Activated CD8-positive, alpha-beta T cell treated with anti-CD3 and anti-CD28 coated beads for 36 hours (primary cell): Measurements from ENCODE around the gene SELENOV. TPM values are rescaled to one million over a fixed set of nuclear protein-coding genes. Genes with fewer than 3 reads are reported as not detected.

Experiments used
- ATAC-seq: fragments of 200-7000 bp; cut with Tn5 transposase; one replicate; pipeline ENCODE4 v1.10.0; 2021; ENCODE audit warnings: mild to moderate bottlenecking, moderate library complexity
- CTCF ChIA-PET: fragments of 350-600 bp; sonication (Branson Sonifier 250); formaldehyde crosslinking; loops from one replicate; lab custom pipeline; 2021; ENCODE audit warnings: antibody characterized with exemption; lab: Charles Lee
- POLR2A ChIA-PET: fragments of 350-600 bp; sonication (Branson Sonifier 250); formaldehyde crosslinking; loops from one replicate; lab custom pipeline; 2021; ENCODE audit warnings: antibody characterized with exemption; lab: Charles Lee
- DNase-seq: peaks from one replicate; pipeline ENCODE4 v3.0.0-alpha.2; 2020
- H3K27ac Mint-ChIP-seq: one replicate; pipeline ENCODE4 v1.8.0; 2021; ENCODE audit warnings: mild to moderate bottlenecking, mixed read lengths
- H3K27me3 Mint-ChIP-seq: one replicate; pipeline ENCODE4 v1.8.0; 2021; ENCODE audit warnings: mixed read lengths
- H3K36me3 Mint-ChIP-seq: one replicate; pipeline ENCODE4 v1.8.0; 2021; ENCODE audit warnings: low read depth, mixed read lengths
- H3K4me1 Mint-ChIP-seq: one replicate; pipeline ENCODE4 v1.8.0; 2021; ENCODE audit warnings: low read depth, mixed read lengths
- H3K4me3 Mint-ChIP-seq: one replicate; pipeline ENCODE4 v1.8.0; 2021; ENCODE audit warnings: mild to moderate bottlenecking, moderate library complexity, mixed read lengths
- H3K9me3 Mint-ChIP-seq: one replicate; pipeline ENCODE4 v1.8.0; 2021; ENCODE audit warnings: mixed read lengths
- intact Hi-C: fragments of 100-400 bp; cut with micrococcal nuclease; formaldehyde crosslinking; loops from one replicate; pipeline ENCODE4 v1.10.0; 2022
- total RNA-seq, 2 experiments: library from RNA; stranded (reverse); gene quantifications; one replicate each; pipeline ENCODE4 v1.2.3, GENCODE V29; 2021
- TF ChIP-seq, protein P1 (sequence below): fragments of 200-600 bp; IDR thresholded peaks from one replicate; pipeline ENCODE4 v1.8.0; 2022; ENCODE audit warnings: antibody characterized with exemption, mild to moderate bottlenecking

Gene SELENOV
- total RNA-seq, 2 experiments from 2014 or later = not detected

DNA sequence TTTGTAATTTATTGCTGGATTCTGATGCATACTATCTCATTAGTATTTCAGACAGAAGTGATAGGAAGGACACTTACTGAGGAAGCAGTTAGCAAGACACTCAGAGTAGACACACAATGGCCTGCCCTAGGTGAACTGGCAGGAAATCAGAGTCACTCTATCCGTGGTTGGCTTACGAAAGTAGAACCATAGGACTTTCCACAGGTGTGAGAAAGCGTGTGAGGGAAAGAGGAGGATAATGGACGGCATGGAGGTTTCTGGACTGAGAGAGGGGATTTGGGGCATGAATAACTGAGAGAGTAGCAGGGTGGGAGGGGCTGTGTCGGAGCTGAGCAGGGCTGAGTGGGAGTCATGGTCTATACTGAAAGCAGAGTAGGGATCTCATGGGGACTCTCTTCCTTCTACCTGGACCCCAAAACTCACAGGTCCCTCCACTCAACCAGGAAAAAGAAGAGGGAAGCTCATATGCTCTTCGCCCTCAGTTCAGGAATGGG lies 43.7 kb downstream of the SELENOV start:
- ChIA-PET CTCF (interaction anchor here (1.3 kb wide), 1 partner anchor 118 kb away, joined by 3 read pairs; no protein-coding TSS in a partner anchor), POLR2A (no interaction called here)
- peak; percentile 69 for ATAC-seq
- TF ChIP-seq, protein P1, sequence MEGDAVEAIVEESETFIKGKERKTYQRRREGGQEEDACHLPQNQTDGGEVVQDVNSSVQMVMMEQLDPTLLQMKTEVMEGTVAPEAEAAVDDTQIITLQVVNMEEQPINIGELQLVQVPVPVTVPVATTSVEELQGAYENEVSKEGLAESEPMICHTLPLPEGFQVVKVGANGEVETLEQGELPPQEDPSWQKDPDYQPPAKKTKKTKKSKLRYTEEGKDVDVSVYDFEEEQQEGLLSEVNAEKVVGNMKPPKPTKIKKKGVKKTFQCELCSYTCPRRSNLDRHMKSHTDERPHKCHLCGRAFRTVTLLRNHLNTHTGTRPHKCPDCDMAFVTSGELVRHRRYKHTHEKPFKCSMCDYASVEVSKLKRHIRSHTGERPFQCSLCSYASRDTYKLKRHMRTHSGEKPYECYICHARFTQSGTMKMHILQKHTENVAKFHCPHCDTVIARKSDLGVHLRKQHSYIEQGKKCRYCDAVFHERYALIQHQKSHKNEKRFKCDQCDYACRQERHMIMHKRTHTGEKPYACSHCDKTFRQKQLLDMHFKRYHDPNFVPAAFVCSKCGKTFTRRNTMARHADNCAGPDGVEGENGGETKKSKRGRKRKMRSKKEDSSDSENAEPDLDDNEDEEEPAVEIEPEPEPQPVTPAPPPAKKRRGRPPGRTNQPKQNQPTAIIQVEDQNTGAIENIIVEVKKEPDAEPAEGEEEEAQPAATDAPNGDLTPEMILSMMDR = no peak
- peaks cover 18% of the 10 kb centered on the region for H3K4me1 Mint-ChIP-seq
- intact Hi-C loops = loop anchor here (10.0 kb wide), 1 partner anchor 206 kb away; no protein-coding TSS in a partner anchor
- no peaks in the 10 kb centered on the region for H3K27me3 Mint-ChIP-seq
- no peaks in the 10 kb centered on the region for H3K9me3 Mint-ChIP-seq
- no peaks in the 10 kb centered on the region for H3K36me3 Mint-ChIP-seq
- peak overlapping the region; percentile 46 for H3K4me3 Mint-ChIP-seq
- no peak for DNase-seq
- H3K27ac Mint-ChIP-seq = peak overlapping the region; percentile 85

DNA sequence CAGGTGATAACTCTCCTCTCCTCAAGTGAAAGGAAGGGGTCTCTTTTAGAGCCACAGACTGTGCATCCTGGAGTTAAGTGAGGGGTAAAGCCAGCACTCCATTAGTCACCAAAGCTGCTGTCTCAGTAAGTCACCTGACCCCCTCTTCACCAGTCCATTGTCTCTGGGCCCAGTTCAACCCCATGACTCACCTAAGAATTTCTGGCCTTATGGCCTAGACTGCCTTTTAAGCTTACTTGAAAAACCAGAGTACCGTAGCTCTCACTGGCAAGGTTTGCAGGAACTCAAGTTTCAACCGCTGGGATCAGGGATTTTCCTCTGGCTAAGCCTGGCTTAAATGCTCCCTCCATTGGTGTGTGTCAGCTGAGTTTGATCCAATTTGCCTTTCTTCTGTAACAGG lies 48.5 kb downstream of the SELENOV start:
- H3K36me3 Mint-ChIP-seq = no peaks in the 10 kb centered on the region
- intact Hi-C loops = no loop called here
- H3K27me3 Mint-ChIP-seq = peaks cover 4% of the 10 kb centered on the region
- no peak for ATAC-seq
- no peak for DNase-seq
- TF ChIP-seq, protein P1 = no peak
- H3K27ac Mint-ChIP-seq = no peak overlapping the region
- no peaks in the 10 kb centered on the region for H3K9me3 Mint-ChIP-seq
- H3K4me1 Mint-ChIP-seq = peaks cover 8% of the 10 kb centered on the region
- no peak overlapping the region for H3K4me3 Mint-ChIP-seq
- POLR2A ChIA-PET = no interaction called here
- CTCF ChIA-PET = interaction anchor here (3.4 kb wide), 1 partner anchor 12 kb away, joined by 17 read pairs; no protein-coding TSS in a partner anchor

DNA sequence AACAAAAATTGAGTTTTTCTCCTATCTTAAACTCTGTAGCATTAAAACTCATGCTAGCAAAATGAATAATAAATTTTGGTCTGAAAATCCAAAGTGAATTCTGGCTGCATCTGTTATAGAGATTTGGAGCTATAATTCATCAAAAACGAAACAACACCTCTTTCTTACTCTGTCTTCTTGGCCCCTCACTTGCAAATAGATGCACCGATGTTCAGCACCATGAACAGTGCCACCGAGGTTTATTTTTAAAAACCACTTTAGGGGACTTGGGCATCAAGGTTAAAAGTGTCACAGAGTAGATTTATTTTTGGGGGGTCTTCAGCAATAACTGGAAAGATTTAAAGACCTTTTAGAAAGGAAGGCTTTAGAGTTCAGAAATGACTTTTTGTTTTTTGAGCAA lies 51.1 kb downstream of the SELENOV start:
- no peaks in the 10 kb centered on the region for H3K9me3 Mint-ChIP-seq
- intact Hi-C loops = no loop called here
- H3K4me1 Mint-ChIP-seq = no peaks in the 10 kb centered on the region
- no peaks in the 10 kb centered on the region for H3K36me3 Mint-ChIP-seq
- H3K27ac Mint-ChIP-seq = no peak overlapping the region
- no peak overlapping the region for H3K4me3 Mint-ChIP-seq
- TF ChIP-seq, protein P1 = no peak
- DNase-seq (no peak), ATAC-seq (no peak)
- ChIA-PET CTCF (no interaction called here), POLR2A (no interaction called here)
- peaks cover 14% of the 10 kb centered on the region for H3K27me3 Mint-ChIP-seq

DNA sequence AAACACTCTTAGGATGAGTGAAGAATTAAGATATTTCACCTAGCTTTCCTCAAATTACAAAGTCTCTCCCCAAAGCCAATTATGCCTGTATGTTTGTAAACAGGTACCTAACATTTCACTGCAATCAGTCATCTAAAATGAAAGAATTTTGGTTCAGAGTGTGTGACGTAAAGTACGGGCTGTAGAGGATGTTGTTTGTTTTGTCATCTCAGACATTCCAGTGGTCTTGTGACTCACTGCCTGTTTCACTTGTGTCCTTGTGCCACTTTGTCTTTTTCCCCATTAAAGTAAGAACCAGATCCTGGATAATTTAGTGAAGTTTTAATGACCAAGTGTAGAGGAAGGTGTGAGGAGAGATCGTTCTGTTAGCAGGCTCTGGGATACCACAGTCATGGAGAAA lies 53.7 kb downstream of the SELENOV start:
- H3K27me3 Mint-ChIP-seq = peaks cover 21% of the 10 kb centered on the region
- DNase-seq = no peak
- no peaks in the 10 kb centered on the region for H3K4me1 Mint-ChIP-seq
- no peaks in the 10 kb centered on the region for H3K36me3 Mint-ChIP-seq
- H3K4me3 Mint-ChIP-seq = no peak overlapping the region
- no peak for ATAC-seq
- ChIA-PET POLR2A (no interaction called here), CTCF (no interaction called here)
- intact Hi-C loops = no loop called here
- H3K27ac Mint-ChIP-seq = no peak overlapping the region
- peaks cover 8% of the 10 kb centered on the region for H3K9me3 Mint-ChIP-seq
- TF ChIP-seq, protein P1 = no peak

Other genes with a start within 250 kb of the SELENOV start
- not detected for gene IFNL2, start 246.7 kb upstream of the SELENOV start, total RNA-seq
- gene IFNL1, start 218.7 kb upstream of the SELENOV start, total RNA-seq = not detected
- 1 to 10 TPM; 6.1 to 6.5 TPM for gene LRFN1, start 194.3 kb upstream of the SELENOV start, total RNA-seq
- gene GMFG, start 179.1 kb upstream of the SELENOV start, total RNA-seq = 100 to 1,000 TPM; 280 to 297 TPM
- 10 to 100 TPM; 35.5 to 37.1 TPM for gene SAMD4B, start 172.7 kb upstream of the SELENOV start, total RNA-seq
- 10 to 100 TPM; 35.5 to 36.5 TPM for gene PAF1, start 124.0 kb upstream of the SELENOV start, total RNA-seq
- gene MED29, start 123.8 kb upstream of the SELENOV start, total RNA-seq = 10 to 100 TPM; 19.5 to 19.8 TPM
- gene ZFP36, start 108.3 kb upstream of the SELENOV start, total RNA-seq = 10 to 100 TPM; 74.6 to 80.3 TPM
- 10 to 100 TPM; 35.9 to 42.8 TPM for gene PLEKHG2, start 102.5 kb upstream of the SELENOV start, total RNA-seq
- 1,000 to 10,000 TPM; 3,249 to 3,324 TPM for gene RPS16, start 79.2 kb upstream of the SELENOV start, total RNA-seq
- 100 to 1,000 TPM; 127 to 141 TPM for gene SUPT5H, start 69.6 kb upstream of the SELENOV start, total RNA-seq
- gene TIMM50, start 34.3 kb upstream of the SELENOV start, total RNA-seq = 100 to 1,000 TPM; 108 to 114 TPM
- 1 to 10 TPM; 1.3 to 1.6 TPM for gene DLL3, start 16.2 kb upstream of the SELENOV start, total RNA-seq
- 1 to 10 TPM; 3.0 TPM for gene EID2B, start 17.7 kb downstream of the SELENOV start, total RNA-seq
- 10 to 100 TPM; 11.1 to 11.7 TPM for gene EID2, start 25.0 kb downstream of the SELENOV start, total RNA-seq
- not detected for gene LGALS13, start 87.4 kb downstream of the SELENOV start, total RNA-seq
- gene LGALS16, start 140.8 kb downstream of the SELENOV start, total RNA-seq = not detected
- 1 to 10 TPM in 1 of 2 experiments, not detected in 1; 1.8 TPM for gene LGALS14, start 189.3 kb downstream of the SELENOV start, total RNA-seq
- gene CLC, start 222.9 kb downstream of the SELENOV start, total RNA-seq = not detected